Transverse colon (tissue), 4 donors: ENCODE data around the gene SH3RF1.

ENCODE experiments used
- POLR2AphosphoS5 ChIP-seq, 3 donors: sonication (generic); formaldehyde crosslinking; IDR thresholded peaks; one replicate each; pipeline ENCODE4 v1.6.1; 2016; ENCODE audit warnings: antibody characterized with exemption in 3 of 3
- TF ChIP-seq, protein P1 (sequence below), 5 experiments: fragments of 200-600 bp in 3 of 5; fragments of 450-650 bp in 2 of 5; sonication (generic) in 3 of 5; IDR thresholded peaks; 1 replicate in 2 of 5; 2 replicates in 3 of 5; pipeline ENCODE4 v1.5.1; 2016 to 2017; ENCODE audit warnings: antibody characterized with exemption in 5 of 5, inconsistent platforms in 3 of 5, mild to moderate bottlenecking in 2 of 5, moderate library complexity in 1 of 5

DNA sequence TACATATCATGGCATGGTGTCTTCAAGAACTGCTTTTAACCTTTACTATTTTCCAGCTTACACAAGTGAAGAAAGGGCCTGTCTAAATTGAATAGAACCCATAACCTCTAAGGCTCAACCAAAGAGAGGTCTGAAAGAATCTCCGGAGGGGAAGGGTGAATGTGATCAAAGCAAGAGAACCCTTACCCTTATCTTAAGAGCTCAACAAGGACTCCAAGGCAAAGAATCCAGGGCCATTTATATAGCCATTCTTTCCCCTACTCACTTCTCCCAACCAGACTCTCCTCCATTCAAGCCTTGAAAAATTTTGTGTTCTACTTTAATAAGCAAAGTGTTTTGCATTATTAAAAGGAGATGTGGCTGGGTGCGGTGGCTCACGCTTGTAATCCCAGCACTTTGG lies 118.7 kb downstream of the SH3RF1 start:
- no peak for TF ChIP-seq POLR2AphosphoS5 (IDR thresholded peaks at IDR 0.05)
- TF ChIP-seq, protein P1, sequence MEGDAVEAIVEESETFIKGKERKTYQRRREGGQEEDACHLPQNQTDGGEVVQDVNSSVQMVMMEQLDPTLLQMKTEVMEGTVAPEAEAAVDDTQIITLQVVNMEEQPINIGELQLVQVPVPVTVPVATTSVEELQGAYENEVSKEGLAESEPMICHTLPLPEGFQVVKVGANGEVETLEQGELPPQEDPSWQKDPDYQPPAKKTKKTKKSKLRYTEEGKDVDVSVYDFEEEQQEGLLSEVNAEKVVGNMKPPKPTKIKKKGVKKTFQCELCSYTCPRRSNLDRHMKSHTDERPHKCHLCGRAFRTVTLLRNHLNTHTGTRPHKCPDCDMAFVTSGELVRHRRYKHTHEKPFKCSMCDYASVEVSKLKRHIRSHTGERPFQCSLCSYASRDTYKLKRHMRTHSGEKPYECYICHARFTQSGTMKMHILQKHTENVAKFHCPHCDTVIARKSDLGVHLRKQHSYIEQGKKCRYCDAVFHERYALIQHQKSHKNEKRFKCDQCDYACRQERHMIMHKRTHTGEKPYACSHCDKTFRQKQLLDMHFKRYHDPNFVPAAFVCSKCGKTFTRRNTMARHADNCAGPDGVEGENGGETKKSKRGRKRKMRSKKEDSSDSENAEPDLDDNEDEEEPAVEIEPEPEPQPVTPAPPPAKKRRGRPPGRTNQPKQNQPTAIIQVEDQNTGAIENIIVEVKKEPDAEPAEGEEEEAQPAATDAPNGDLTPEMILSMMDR (IDR thresholded peaks at IDR 0.05), result no peak
